GM23248 (cell line): ENCODE data around the gene MRPS18B.

Source experiments
- EZH2 ChIP-seq: fragments of 200-600 bp; sonication (generic); IDR thresholded peaks from 2 replicates; pipeline ENCODE4 v1.6.1; 2018; ENCODE audit warnings: antibody characterized with exemption, mild to moderate bottlenecking; ENCODE audit not compliant: insufficient read depth, poor library complexity, severe bottlenecking
- EZH2phosphoT487 ChIP-seq: fragments of 200-600 bp; sonication (generic); IDR thresholded peaks from 2 replicates; pipeline ENCODE4 v1.6.1; 2018; ENCODE audit warnings: antibody characterized with exemption, moderate library complexity, mild to moderate bottlenecking, low read depth; ENCODE audit not compliant: insufficient read depth

DNA sequence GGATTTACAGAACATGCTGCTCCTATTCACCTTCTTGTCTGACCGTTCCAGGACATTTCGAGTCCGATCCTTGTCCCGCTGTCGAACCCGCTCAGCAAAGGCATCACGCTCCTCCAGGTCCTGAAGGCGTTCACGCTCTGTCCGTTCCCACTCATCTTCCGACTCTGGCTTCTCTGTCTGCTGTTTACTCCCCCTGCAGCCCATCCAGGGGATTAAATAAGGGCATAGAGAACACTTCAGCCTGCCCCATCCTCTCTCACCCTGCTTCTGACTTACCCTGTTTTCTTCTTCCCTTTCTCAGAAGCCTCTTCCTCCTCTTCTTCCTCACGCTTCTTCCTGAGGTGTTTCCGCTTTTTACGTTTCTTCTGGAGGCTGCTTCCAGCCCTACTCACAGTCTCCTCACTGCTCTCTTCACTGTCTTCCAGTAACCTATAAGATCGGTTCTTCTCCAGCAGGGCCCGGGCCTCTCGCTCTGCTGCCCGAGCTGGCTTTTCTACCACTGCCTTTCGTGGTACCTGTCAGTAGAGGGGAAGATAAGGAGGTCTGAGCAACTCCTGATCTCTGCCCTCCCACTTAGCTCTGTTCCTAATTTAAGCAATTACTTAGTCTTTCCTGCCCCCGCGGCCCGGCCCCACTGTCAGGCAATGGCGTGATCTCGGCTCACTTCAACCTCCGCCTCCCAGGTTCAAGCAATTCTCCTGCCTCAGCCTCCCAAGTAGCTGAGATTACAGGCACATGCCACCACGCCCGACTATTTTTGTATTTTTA is 53.3 kb downstream of the MRPS18B start:
- TF ChIP-seq EZH2 (no peak), EZH2phosphoT487 (no peak)
